Measurements from ENCODE around the gene ZCCHC14.
"Not testable (repeated sequence)": the region's sequence is repeated elsewhere in the genome, so short reads cannot be mapped to it uniquely, and the experiment has no call there.

Gene ZCCHC14

GRCh38 chr16:87387942-87388817 lies 104.6 kb downstream of the ZCCHC14 start:
- no peak overlapping the region for H3K4me3 ChIP-seq (ENCODE audit: control insufficient read depth, low read depth, low read length)
- no peak for TF ChIP-seq CTCF (conservative IDR thresholded peaks at IDR 0.05; ENCODE audit: control insufficient read depth, insufficient read depth, low read depth, low read length)
- DNase-seq (ENCODE audit: low read depth): peak; percentile 99

- DNase-seq (ENCODE audit: low read depth): not testable (repeated sequence)
Observed at GRCh38 chr16:87384875-87385167, 108.0 kb downstream of the ZCCHC14 start.

GRCh38 chr16:87384162-87384874 lies 108.5 kb downstream of the ZCCHC14 start:
- DNase-seq (ENCODE audit: low read depth): no peak
- peak overlapping the region; percentile 69 for H3K4me3 ChIP-seq (ENCODE audit: control insufficient read depth, low read depth, low read length)
- TF ChIP-seq CTCF (conservative IDR thresholded peaks at IDR 0.05; ENCODE audit: control insufficient read depth, insufficient read depth, low read depth, low read length): no peak

More at GRCh38 chr16:87384875-87385167, 108.0 kb downstream of the ZCCHC14 start:
- H3K4me3 ChIP-seq (ENCODE audit: control insufficient read depth, low read depth, low read length): peak overlapping the region; percentile 69

GRCh38 chr16:87383505-87384161 lies 109.2 kb downstream of the ZCCHC14 start, which contains the start of gene FBXO31:
TSS of gene FBXO31 (minus strand) at chr16:87383776. CDS start at chr16:87383744, 32 bp downstream.
- peak; percentile 90 for DNase-seq (ENCODE audit: low read depth)
- no peak for TF ChIP-seq CTCF (conservative IDR thresholded peaks at IDR 0.05; ENCODE audit: control insufficient read depth, insufficient read depth, low read depth, low read length)
- H3K4me3 ChIP-seq (ENCODE audit: control insufficient read depth, low read depth, low read length): peak within 1 kb of the TSS; percentile 72

GRCh38 chr16:87382023-87382785 lies 110.6 kb downstream of the ZCCHC14 start:
- no peak for DNase-seq (ENCODE audit: low read depth)
- peak overlapping the region; percentile 72 for H3K4me3 ChIP-seq (ENCODE audit: control insufficient read depth, low read depth, low read length)

GRCh38 chr16:87380881-87381280 lies 111.9 kb downstream of the ZCCHC14 start:
- TF ChIP-seq CTCF (conservative IDR thresholded peaks at IDR 0.05; ENCODE audit: control insufficient read depth, insufficient read depth, low read depth, low read length): no peak
- peak overlapping the region; percentile 72 for H3K4me3 ChIP-seq (ENCODE audit: control insufficient read depth, low read depth, low read length)
- peak; percentile 53 for DNase-seq (ENCODE audit: low read depth)

More at GRCh38 chr16:87382023-87382785, 110.6 kb downstream of the ZCCHC14 start:
- no peak for TF ChIP-seq CTCF (conservative IDR thresholded peaks at IDR 0.05; ENCODE audit: control insufficient read depth, insufficient read depth, low read depth, low read length)

Data from fibroblast of mammary gland (primary cell).